AG10803 (cell line): ENCODE measurements around the gene NLRP12.
A peak's percentile ranks its signal among the peaks of the same experiment; 100 is the strongest.

ENCODE experiments used
- DNase-seq: peaks from one replicate; pipeline ENCODE4 v3.0.0; 2010; ENCODE audit warnings: low read depth
- H3K4me3 ChIP-seq: 2 replicates; pipeline ENCODE4 v1.5.1; 2011; ENCODE audit warnings: mild to moderate bottlenecking, low read length, control low read depth
- CTCF ChIP-seq: conservative IDR thresholded peaks from 2 replicates; pipeline ENCODE4 v1.5.1; 2011; ENCODE audit warnings: mild to moderate bottlenecking, low read length, control low read depth, inconsistent platforms

NLRP12 gene

GRCh38 chr19:53868091-53868891 is 44.2 kb upstream of the NLRP12 start:
- peak; percentile 72 for DNase-seq
- no peak for TF ChIP-seq CTCF
- peak overlapping the region; percentile 99 for H3K4me3 ChIP-seq

- no peak for TF ChIP-seq CTCF
These were observed 43.3 kb upstream of the NLRP12 start, which contains the start of gene MYADM for GRCh38 chr19:53867225-53868090. Gene MYADM (plus strand): TSS chr19:53867883. CDS start chr19:53873530, 5,647 bp downstream.

GRCh38 chr19:53866865-53867224 is 42.7 kb upstream of the NLRP12 start:
- peak overlapping the region; percentile 67 for H3K4me3 ChIP-seq
- TF ChIP-seq CTCF = no peak
- DNase-seq = peak; percentile 42

More at GRCh38 chr19:53867225-53868090, 43.3 kb upstream of the NLRP12 start, which contains the start of gene MYADM:
- peak within 1 kb of the TSS; percentile 99 for H3K4me3 ChIP-seq
- DNase-seq = peak; percentile 99

GRCh38 chr19:53865918-53866864 is 42.1 kb upstream of the NLRP12 start:
- TF ChIP-seq CTCF = no peak
- H3K4me3 ChIP-seq = peak overlapping the region; percentile 67
- DNase-seq = peak; percentile 85

- no peak for TF ChIP-seq CTCF
- peak overlapping the region; percentile 67 for H3K4me3 ChIP-seq
- peak; percentile 42 for DNase-seq
These were observed 41.4 kb upstream of the NLRP12 start for GRCh38 chr19:53865523-53865917.

GRCh38 chr19:53864308-53864836 is 40.3 kb upstream of the NLRP12 start:
- H3K4me3 ChIP-seq = no peak overlapping the region
- no peak for TF ChIP-seq CTCF
- no peak for DNase-seq
